PC-3 (cell line): ENCODE measurements around the gene TENM4. TPM values are rescaled to one million over a fixed set of nuclear protein-coding genes. Genes with fewer than 3 reads are reported as not detected.

Experiments
- ATAC-seq: fragments of 200-7000 bp; cut with Tn5 transposase; 2 replicates; pipeline ENCODE4 v1.9.1; 2020; ENCODE audit warnings: mild to moderate bottlenecking, moderate library complexity
- BruUV-seq: library from RNA; stranded (reverse); fragments of 400-500 nt; replicated peaks from 2 replicates; lab custom pipeline; 2021; lab: Mats Ljungman, UMichigan
- CTCF ChIA-PET: fragments of 300-600 bp; sonication (Branson Sonifier 250); formaldehyde crosslinking; loops from one replicate; lab custom pipeline; 2022; ENCODE audit warnings: antibody characterized with exemption; lab: Charles Lee
- POLR2A ChIA-PET: fragments of 300-600 bp; sonication (Branson Sonifier 250); formaldehyde crosslinking; loops from one replicate; lab custom pipeline; 2022; ENCODE audit warnings: antibody characterized with exemption; ENCODE audit not compliant: unreplicated experiment; lab: Charles Lee
- DNase-seq: peaks from one replicate; pipeline ENCODE4 v3.0.0-alpha.2; 2015
- H2AFZ ChIP-seq: fragments of 300-600 bp; sonication (generic); 2 replicates; pipeline ENCODE4 v1.6.0; 2016; ENCODE audit warnings: antibody characterized with exemption, low read length
- H3F3A ChIP-seq: fragments of 300-600 bp; sonication (generic); one replicate; pipeline ENCODE4 v1.6.0; 2017; ENCODE audit warnings: antibody characterized with exemption, low read length, control low read depth, mild to moderate bottlenecking; ENCODE audit not compliant: unreplicated experiment
- H3K27ac ChIP-seq: fragments of 300-600 bp; sonication (generic); 2 replicates; pipeline ENCODE4 v1.5.1; 2016; ENCODE audit warnings: mild to moderate bottlenecking, low read length
- H3K27me3 ChIP-seq: fragments of 300-600 bp; sonication (generic); 2 replicates; pipeline ENCODE4 v1.6.1; 2016; ENCODE audit warnings: low read length, mixed read lengths
- H3K36me3 ChIP-seq: fragments of 300-600 bp; sonication (generic); 2 replicates; pipeline ENCODE4 v1.6.1; 2016; ENCODE audit warnings: low read depth, mixed run types, low read length, mixed read lengths
- H3K4me1 ChIP-seq: fragments of 300-600 bp; sonication (generic); 2 replicates; pipeline ENCODE4 v1.5.1; 2016; ENCODE audit warnings: low read length; ENCODE audit not compliant: insufficient read depth
- H3K4me2 ChIP-seq: fragments of 300-600 bp; sonication (generic); 2 replicates; pipeline ENCODE4 v1.6.0; 2016; ENCODE audit warnings: low read length
- H3K4me3 ChIP-seq: fragments of 300-600 bp; sonication (generic); 2 replicates; pipeline ENCODE4 v1.5.1; 2016; ENCODE audit warnings: mild to moderate bottlenecking, low read length, mixed read lengths
- H3K79me2 ChIP-seq: fragments of 300-600 bp; sonication (generic); 2 replicates; pipeline ENCODE4 v1.6.1; 2017; ENCODE audit warnings: low read length, mixed read lengths
- H3K9ac ChIP-seq: fragments of 300-600 bp; sonication (generic); 2 replicates; pipeline ENCODE4 v1.6.0; 2016; ENCODE audit warnings: mild to moderate bottlenecking, low read length
- H3K9me2 ChIP-seq: fragments of 300-600 bp; sonication (generic); replicated peaks from 2 replicates; pipeline ENCODE4 v1.6.1; 2016; ENCODE audit warnings: mixed run types, low read length, mixed read lengths
- H3K9me3 ChIP-seq: fragments of 300-600 bp; sonication (generic); 2 replicates; pipeline ENCODE4 v1.6.1; 2016; ENCODE audit warnings: low read length, mixed read lengths
- H4K20me1 ChIP-seq: fragments of 300-600 bp; sonication (generic); 2 replicates; pipeline ENCODE4 v1.6.1; 2016; ENCODE audit warnings: low read length, mixed read lengths
- EZH2 ChIP-seq: fragments of 300-600 bp; sonication (generic); IDR thresholded peaks from one replicate; pipeline ENCODE4 v1.6.1; 2017; ENCODE audit warnings: antibody characterized with exemption, mild to moderate bottlenecking, low read length; ENCODE audit not compliant: unreplicated experiment
- EZH2phosphoT487 ChIP-seq: fragments of 300-600 bp; sonication (generic); IDR thresholded peaks from 2 replicates; pipeline ENCODE4 v1.6.1; 2018; ENCODE audit warnings: mild to moderate bottlenecking, antibody characterized with exemption, low read length, borderline replicate concordance
- intact Hi-C: fragments of 100-400 bp; cut with micrococcal nuclease; formaldehyde crosslinking; loops from 2 replicates; pipeline ENCODE4 v1.9.0; 2023
- total RNA-seq: library from RNA; depleted of rRNA; stranded (reverse); fragments of >200 nt; gene quantifications from 2 replicates; pipeline ENCODE4 v1.2.3, GENCODE V29; 2014
- TF ChIP-seq, protein P1 (sequence below): fragments of 300-600 bp; sonication (generic); conservative IDR thresholded peaks from 2 replicates; pipeline ENCODE4 v1.5.1; 2017; ENCODE audit warnings: antibody characterized with exemption, low read depth, mild to moderate bottlenecking, low read length

TENM4 gene
- total RNA-seq, 1 experiment from 2014 or later = 19.7 TPM

- Histone ChIP-seq H3K9me3 (no peaks in the 10 kb centered on the region), H2AFZ (no peak overlapping the region), H3K4me3 (no peak overlapping the region), H3F3A (no peaks in the 10 kb centered on the region), H3K27me3 (peaks cover 42% of the 10 kb centered on the region), H3K79me2 (no peaks in the 10 kb centered on the region), H3K9ac (no peak overlapping the region), H3K36me3 (no peaks in the 10 kb centered on the region), H3K27ac (no peak overlapping the region), H3K4me2 (no peak overlapping the region), H3K9me2 (no peaks in the 10 kb centered on the region), H4K20me1 (no peaks in the 10 kb centered on the region), H3K4me1 (no peaks in the 10 kb centered on the region)
- no TSS peak for BruUV-seq
- ChIA-PET CTCF (no interaction called here), POLR2A (no interaction called here)
- TF ChIP-seq EZH2phosphoT487 = no peak
- no peak for TF ChIP-seq EZH2
- TF ChIP-seq, protein P1, sequence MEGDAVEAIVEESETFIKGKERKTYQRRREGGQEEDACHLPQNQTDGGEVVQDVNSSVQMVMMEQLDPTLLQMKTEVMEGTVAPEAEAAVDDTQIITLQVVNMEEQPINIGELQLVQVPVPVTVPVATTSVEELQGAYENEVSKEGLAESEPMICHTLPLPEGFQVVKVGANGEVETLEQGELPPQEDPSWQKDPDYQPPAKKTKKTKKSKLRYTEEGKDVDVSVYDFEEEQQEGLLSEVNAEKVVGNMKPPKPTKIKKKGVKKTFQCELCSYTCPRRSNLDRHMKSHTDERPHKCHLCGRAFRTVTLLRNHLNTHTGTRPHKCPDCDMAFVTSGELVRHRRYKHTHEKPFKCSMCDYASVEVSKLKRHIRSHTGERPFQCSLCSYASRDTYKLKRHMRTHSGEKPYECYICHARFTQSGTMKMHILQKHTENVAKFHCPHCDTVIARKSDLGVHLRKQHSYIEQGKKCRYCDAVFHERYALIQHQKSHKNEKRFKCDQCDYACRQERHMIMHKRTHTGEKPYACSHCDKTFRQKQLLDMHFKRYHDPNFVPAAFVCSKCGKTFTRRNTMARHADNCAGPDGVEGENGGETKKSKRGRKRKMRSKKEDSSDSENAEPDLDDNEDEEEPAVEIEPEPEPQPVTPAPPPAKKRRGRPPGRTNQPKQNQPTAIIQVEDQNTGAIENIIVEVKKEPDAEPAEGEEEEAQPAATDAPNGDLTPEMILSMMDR = no peak
- ATAC-seq = no peak
- intact Hi-C loops = no loop called here
- no peak for DNase-seq
These were observed 119.6 kb downstream of the TENM4 start for GRCh38 chr11:79321263-79321662.

- no peak for ATAC-seq
- BruUV-seq = no TSS peak
These were observed 125.7 kb downstream of the TENM4 start for GRCh38 chr11:79314906-79315689.

More at GRCh38 chr11:79314906-79315689, 125.7 kb downstream of the TENM4 start:
- peak; percentile 21 for DNase-seq
- H3K4me1 ChIP-seq = no peaks in the 10 kb centered on the region
- intact Hi-C loops = no loop called here
- no peaks in the 10 kb centered on the region for H3K79me2 ChIP-seq
- ChIA-PET POLR2A (no interaction called here), CTCF (no interaction called here)
- no peak overlapping the region for H3K4me2 ChIP-seq
- H3K4me3 ChIP-seq = no peak overlapping the region
- H3K9me3 ChIP-seq = no peaks in the 10 kb centered on the region
- TF ChIP-seq EZH2 (no peak), EZH2phosphoT487 (no peak)
- TF ChIP-seq, protein P1 = no peak
- H3K9me2 ChIP-seq = no peaks in the 10 kb centered on the region
- no peaks in the 10 kb centered on the region for H3F3A ChIP-seq
- H2AFZ ChIP-seq = no peak overlapping the region
- H3K27ac ChIP-seq = no peak overlapping the region
- H3K27me3 ChIP-seq = peaks cover 52% of the 10 kb centered on the region
- no peaks in the 10 kb centered on the region for H4K20me1 ChIP-seq
- H3K9ac ChIP-seq = no peak overlapping the region
- H3K36me3 ChIP-seq = no peaks in the 10 kb centered on the region
